SKM-1 (cell line): ENCODE data around the gene MRTFA.
A peak's percentile ranks its signal among the peaks of the same experiment; 100 is the strongest.
"Not testable (repeated sequence)": the region's sequence is repeated elsewhere in the genome, so short reads cannot be mapped to it uniquely, and the experiment has no call there.

Experiments used
- DNase-seq: peaks from one replicate; lab custom pipeline; 2025; ENCODE audit not compliant: unreplicated experiment; lab: John Stamatoyannopoulos, UW

Gene MRTFA

DNA sequence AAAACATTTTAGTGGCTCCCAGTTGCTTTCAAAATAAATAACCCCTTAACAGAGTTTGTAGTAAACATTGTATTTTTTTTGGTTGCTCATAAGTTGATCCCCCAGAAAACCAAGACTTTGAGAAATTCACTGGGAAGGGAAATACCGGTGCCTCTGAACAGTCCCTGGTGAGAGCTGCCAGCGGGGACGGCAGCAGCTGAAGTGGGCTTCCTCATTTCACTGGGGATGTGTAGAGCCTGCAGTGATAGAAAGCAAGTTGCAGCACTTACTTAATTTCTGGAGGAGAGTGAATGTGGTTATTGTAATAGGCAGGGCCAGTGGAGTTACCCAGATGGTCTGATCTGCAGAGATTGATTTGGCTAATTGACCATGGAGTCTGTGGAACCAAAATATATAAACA lies 24.2 kb upstream of the MRTFA start:
- no peak for DNase-seq

DNA sequence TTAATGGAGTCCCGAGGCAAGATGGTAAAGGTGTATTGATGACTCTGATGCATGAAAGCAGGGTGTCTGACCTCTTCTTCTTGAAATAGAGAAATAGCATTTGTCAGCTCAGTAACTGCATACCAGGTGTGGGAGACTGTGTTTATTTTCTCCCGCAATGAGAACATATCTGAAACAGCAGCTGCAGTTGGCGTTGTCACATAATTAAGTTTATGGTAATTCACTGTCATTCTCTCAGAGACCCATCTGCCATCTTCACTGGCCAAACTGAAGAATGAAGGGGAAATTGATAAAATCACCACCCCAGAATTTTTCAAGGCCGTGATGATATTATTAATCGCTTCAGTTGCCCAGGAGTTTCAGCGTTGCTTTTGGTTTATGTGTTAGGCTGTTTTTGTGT lies 22.6 kb upstream of the MRTFA start:
- no peak for DNase-seq

DNA sequence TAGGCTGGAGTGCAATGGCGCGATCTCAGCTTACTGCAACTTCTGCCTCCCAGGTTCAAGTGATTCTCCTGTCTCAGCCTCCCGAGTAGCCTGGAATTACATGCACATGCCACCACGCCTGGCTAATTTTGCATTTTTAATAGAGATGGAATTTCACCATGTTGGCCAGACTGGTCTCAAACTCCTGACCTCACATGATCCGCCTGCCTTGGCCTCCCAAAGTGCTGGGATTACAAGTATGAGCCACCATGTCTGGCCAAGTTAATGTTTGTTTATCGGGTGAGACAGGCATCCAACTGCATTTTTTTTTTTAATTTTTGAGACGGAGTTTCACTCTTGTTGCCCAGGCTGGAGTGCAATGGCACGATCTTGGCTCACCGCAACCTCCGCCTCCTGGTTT lies 20.1 kb upstream of the MRTFA start:
- not testable (repeated sequence) for DNase-seq

DNA sequence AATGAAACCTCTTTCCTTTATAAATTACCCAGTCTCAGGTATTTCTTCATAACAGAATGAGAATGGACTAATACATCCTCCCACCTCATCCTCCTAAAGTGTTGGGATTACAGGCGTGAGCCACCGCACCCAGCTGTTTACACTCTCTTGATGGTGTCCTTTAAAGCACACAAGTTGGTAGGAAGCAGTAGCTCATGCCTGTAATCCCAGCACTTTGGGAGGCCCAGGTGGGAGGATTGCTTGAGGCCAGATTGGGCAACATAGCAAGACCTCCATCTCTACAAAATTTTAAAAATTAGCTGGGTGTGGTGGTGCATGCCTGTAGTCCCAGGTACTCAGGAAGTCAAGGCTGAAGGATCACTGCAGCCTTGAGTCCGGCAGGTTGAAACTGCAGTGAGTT lies 19.4 kb upstream of the MRTFA start:
- DNase-seq, result not testable (repeated sequence)

DNA sequence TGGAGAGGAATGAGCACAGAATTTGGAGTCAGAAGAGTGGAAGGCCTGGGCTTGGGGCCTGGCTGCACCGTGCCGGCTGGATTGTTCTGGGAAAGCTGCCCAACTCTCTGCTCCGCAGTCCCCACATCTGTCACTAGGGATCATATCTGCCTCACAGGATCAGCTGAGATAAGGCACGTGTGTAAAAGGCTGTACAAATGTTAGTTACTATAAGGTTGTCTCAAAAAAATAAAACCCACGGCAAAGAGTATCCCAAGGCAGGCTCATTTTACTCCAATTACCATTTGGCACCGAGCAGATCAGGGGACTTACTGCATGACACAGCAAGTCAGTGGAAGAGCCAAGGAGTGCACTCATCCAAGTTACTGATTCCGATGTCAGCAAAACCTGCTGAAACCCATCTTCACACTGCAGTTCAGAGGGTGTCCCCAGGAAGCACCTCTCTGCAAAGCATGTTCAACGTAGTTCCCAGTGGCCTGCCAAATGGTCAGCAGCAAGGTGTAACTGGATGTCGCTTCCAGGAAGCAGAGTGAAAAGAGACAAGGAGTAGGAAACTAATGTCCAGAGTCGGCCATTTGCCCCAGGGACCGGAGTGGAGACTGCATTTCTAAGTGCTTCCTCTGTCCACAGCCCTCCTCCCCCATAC lies 18.1 kb upstream of the MRTFA start:
- DNase-seq, result no peak

DNA sequence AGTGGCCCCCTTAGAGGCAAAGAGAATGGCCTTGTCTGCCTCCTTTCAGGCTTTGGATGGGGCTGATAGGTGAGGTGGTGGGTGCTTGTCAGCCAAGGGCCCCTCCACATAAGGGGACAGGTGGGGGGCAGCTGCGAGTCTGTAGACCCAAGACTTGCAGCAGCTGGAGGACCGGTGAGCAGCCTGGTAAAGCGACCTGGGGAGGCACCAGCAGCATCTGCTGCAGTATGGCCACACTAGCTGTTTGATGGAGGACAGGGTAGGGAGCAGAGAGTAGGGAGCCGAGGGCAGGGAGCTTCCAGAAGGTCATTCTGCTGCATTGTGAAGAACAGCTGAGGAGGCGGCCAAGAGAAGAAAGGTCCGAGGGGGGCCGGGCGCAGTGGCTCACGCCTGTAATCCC lies 16.8 kb upstream of the MRTFA start:
- DNase-seq, result no peak

DNA sequence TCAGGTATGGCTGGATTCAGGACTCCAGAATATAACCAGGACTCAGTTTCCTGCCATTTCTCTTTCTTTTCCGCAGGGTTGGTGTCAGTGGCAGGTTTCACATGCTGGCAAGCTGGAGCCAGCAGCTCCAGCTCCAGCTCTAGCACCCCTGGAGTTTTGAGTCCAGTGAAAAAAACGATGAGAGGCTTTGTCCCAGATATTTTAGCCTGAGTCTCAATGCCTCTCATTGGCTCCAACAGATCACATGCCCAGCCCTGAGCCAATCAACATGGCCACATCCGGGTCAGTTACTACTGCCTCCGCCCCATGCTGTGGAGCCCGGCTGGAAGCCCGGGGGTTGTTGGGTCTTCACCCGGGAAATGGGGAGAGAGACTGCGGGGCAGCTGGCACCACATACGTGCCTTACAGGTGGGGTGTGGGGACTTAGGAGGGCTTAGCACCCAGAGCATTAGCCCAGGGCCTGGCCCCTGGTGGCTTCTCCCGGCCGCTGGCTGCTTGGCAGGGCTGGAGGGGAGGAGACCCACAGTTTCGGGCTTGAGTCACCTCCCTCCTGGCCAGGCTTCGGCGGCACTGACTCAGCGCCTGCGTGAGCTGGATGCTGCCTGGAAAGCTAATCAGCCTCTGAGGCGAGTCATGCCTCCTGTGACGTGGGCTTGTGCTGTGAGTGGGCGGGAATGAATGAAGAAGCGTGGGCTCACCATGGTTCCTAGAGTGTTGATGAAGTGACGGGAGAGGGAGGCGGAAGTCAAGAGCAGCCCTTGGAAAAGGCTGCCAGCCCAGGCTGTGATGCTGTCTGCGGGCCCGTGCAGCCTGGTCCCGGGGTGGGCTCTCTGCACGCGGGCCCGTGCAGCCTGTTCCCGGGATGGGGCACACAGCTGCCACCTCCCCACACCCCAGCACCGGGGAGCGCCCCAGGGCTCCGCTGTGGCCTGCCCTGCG lies 15.3 kb upstream of the MRTFA start:
- DNase-seq, result peak; percentile 79

DNA sequence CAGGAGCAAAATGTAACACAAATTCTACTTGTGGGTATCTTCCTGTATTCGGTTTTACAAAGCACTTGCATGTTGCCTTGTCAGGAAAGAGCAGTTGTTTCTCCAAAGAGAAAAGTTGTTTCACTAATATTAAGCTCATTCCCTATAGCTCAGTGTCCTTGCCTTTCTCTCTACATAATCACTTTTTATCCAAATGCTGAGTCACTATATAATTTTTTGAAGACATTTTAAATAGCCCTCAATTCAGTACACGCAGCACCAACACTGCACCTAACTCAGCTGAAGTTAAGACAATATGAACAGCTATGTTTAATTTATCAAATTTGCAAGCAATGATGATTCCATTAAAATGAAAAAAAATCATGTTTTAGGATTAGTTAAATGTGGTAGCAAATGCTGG lies 14.5 kb upstream of the MRTFA start:
- DNase-seq, result no peak

DNA sequence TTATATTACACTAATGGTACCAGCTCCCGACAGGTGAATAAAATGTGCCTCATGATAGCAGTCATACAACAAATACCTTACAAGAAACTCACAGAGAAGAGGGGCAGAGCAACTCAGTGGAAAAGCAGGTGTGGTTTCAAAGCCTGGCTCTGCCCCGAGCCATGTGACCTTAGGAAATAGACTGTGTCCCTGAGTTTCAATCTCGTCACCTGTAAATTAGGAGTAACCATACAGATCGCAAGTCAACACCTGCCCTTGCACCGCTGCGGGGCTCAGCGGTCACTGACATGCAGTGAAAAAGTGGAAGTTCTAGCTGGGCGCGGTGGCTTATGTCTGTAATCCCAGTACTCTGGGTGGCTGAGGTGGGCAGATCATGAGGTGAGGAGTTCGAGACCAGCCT lies 11.9 kb upstream of the MRTFA start:
- DNase-seq, result no peak

DNA sequence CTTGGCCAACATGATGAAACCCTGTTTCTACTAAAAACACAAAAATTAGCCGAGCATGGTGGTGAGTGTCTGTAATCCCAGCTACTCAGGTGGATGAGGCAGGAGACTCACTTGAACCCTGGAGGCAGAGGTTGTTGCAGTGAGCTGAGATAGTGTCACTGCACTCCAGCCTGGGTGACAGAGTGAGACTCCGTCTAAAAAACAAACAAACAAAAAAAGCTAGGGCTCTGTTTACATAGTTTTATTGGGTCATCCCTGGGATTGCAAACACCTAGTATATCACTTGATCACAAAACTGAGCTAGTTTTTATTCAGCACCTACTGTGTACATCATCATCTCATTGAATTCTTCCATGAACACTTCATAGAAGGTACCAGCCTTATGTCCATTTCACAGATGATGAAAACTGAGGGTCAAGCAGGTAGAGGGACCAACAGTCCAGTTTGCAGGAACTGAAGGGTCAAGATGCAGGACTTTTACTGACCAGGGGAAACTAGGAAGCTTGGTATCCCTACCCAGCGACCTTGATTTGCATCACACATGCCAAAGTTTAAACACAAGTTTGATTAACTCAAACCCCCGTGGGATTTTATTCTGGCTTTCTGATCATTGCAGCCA lies 9.2 kb upstream of the MRTFA start:
- no peak for DNase-seq

DNA sequence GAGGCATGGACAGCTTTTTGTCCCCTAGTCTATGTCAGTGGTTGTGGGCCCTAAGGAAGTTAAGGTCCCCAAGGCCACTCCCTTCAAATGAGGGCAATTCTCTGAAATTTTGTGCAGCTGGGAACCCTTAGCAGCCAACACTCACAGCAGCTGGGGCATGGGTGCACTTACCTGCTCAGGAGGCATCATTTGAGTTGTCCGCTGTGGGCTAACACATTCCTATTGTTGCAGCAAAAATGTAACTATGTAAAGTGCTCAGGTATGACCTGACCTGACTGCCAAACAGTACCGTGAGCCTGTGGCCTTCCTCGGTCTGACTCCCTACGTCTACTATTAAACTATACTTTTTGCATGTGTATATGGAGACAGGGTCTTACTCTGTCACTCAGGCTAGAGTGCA lies 5.8 kb upstream of the MRTFA start:
- no peak for DNase-seq

DNA sequence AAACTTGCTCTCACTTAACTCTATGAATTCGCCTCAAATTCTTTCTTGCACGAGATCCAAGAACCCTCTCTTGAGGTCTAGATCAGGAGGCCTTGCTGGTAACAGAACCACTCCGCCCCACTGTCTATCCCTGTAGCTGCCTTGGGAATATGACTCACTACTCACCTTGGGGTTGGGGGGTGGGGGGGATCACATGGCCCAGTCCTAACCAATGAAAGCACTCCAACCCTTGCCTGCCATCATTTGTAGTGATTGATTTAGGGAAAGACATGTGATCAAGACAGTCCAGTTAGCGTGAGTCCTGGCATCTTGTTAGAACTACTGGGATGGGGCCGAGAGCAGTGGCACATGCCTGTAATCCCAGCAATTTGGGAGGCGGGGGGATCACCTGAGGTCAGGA lies 4.8 kb upstream of the MRTFA start:
- DNase-seq, result no peak

DNA sequence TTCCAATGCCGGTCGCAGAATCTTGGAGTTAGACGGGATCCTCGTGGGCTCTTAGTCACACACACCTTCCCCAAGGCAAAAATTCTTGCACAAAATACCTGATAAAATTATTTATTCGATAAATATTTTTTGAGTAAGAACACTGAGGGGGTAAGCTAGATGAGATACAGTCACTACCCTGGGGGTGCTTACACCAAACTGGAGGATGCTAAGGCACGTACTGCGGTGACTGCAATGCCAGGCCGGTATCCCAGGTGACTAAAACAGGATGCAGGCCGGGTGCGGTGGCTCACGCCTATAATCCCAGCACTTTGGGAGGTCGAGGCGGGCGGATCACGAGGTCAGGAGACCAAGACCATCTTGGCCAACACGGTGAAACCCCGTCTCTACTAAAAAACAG lies 1.7 kb upstream of the MRTFA start:
- DNase-seq, result no peak

DNA sequence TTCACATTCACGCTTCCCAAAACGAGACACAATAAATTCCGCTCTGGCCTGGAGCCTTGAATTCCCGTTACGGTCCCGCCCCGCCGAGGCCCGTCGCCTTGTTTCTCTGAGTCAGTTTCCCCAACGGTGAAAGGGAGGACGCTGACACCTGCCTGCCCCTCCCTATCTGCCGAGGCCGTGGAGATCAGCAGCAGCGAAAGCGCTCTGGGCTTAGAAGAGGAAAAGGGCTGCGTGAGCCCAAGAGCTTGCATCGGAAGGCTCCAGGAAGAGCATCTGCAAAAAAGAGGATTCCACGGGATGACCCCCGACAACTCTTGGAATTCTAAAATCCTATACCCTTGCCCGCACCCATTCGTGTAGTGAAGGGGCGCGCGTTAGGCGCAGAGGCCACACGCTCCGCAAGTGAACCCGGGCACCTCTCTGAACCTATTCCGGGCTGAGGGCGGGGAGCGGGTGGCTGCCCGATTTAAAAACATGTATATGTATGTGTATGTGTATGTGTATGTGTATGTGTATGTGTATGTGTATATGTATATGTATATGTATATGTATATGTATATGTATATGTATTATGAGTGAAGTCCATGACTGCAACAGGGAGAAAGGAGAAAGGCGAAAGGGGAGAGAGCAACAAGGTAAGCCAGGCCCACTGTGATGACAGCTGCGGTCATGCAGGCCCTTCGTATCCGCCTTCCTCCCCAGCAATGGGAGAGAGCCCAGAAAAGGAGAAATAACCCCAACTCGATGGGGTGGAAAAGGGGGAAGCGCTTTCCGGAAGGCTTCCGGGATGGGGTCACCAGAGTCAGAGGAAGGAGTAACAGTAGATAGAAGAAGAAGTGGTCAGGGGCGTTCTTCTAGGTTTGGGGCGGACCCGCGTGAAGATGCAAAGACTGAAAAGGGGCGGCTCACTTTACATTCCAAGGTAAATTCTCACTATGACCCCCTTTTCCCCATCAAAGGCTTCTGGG lies 948 bp upstream of the MRTFA start:
- DNase-seq, result peak; percentile 94

DNA sequence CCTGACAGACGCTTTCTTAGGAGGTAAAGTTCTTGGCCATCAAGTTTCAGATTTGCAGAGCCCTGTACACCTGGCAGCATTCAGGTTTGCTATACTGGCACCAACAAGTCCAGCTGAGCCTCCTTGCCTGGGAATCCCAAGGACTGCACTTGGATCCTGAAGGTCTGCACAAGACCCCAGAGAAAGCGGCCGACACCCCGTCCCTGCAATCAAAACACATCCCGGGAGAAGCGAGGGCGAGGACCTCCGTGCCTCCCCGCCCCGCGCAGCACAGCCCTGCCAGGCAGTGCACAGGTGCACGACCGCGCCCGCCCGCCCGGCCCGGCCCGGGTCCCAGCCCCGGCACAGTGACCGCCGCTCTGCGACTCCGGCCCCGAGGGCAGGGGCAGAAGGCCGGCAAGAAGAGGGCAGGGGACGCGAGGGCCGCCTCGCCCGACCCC lies 559 bp downstream of the MRTFA start:
- no peak for DNase-seq

DNA sequence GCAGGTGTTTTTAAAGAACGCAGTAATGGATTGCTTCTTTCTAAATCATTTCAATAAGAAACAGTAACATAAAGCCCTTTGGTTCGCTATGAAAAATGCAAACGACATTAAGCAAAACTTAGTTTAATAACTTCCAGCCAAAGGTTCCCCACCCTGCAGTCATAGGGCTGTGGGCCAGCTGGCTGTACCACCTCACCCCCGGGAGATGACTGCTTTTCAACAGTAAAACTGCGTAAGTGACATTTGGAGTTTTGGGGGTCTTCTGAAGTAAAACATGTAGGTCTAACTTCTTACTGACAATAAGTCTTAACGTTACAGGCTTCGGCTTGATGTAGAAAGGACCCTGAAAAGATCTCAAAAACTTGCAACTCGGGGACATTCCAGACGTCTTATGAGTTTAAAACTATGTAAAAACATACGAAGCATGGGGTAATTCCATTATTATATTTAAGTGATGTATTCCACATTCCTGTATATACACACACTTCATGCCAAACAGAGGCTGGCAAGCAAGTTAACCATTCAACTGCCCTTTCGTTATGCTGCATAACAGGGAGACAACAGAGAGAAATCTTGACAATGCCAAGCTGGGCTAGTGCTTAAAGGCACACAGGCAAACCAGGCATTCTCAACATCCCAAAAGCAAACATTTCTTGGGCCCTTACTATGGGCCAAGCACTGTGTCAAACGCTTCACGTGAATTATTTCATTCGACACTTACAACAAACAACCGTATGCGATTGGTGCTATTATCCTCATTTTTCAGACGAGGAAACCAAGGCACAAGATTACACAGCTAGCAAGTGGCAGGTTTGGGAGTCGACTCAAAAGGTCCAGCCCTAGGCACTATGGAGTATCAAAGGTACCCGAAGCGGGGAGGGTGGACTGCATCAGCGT lies 1.2 kb downstream of the MRTFA start:
- no peak for DNase-seq

DNA sequence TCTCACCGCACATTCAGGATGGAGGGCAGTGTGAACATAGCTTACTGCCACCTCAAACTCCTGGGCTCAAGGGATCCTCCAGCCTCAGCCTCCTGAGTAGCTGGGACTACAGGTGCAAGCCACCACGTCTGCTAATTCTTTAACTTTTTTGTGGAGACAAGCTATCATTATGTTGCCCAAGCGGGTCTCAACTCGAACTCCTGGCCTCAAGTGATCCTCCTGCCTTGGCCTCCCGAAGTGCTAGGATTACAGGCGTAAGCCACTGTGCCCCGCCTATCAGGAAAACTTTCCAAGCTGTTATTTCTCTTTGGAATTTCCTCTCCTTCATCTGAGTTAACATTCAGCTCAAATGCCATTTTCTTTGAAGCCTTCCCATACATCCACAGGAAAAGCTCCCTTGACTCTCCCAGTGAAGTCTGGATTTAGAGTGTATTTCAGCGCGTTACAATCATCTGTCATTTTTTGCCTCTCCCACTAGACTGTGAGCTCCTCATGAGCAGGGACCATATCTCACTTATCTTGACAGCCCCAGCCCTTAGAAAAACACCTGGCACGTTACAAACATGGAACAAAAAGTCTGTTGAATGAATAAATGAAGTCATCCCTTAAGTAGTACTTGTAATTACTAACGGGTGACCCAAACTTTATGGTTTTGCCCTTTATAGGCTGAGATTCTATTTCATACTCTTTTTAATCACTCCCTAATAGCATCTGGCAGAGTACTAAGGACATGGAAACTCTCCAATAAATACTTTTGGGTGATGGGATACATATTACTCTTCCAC lies 2.2 kb downstream of the MRTFA start:
- no peak for DNase-seq

DNA sequence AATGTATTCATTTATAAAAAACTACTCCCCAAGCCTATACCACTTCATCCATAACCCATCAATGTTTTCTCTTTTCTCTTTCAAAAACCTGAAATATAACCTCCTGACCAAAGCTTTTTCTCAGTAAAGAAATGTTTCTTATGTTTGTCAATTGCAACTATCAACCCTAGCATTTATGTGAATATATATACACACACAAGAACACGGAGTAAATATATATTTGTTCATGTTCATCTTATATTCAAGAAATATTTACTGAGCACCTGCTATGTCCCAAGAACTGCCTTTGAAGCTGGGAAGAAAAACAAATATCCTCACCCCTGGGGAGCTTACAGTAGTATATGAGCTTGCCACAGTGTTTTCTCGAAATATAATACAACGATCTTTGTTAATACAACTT lies 3.5 kb downstream of the MRTFA start:
- DNase-seq, result no peak

DNA sequence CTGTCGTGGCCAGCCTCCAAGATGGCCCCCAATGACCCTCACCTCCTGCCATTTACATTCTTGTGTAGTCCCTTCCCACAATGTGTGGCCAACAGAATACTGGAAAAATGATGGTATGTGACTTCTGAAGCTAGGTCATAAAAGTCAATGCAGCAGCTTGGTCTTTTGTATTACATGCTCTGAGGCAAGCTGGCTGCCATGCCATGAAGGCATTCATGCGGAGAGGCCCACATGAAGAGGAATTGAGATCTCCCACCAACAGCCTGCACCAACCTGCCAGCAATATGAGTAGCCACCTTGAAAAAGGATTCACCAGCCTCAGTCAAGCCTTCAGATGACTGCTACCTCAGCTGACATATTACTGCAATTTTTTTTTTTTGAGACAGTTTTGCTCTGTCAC lies 4.6 kb downstream of the MRTFA start:
- DNase-seq, result no peak
